ENCODE data around the gene CACNA1S. TPM values are rescaled to one million over a fixed set of nuclear protein-coding genes. Genes with fewer than 3 reads are reported as not detected.

The CACNA1S gene
- polyA plus RNA-seq, 1 donor = 56.1 TPM

- no peak for DNase-seq (ENCODE audit: low read depth)
Observed at GRCh38 chr1:201014816-201015200, 97.4 kb downstream of the CACNA1S start.

GRCh38 chr1:201013991-201014815 is 98.0 kb downstream of the CACNA1S start:
- DNase-seq (ENCODE audit: low read depth) = no peak

GRCh38 chr1:201013031-201013485 is 99.2 kb downstream of the CACNA1S start:
- DNase-seq (ENCODE audit: low read depth) = no peak

GRCh38 chr1:201011616-201012015 is 100.6 kb downstream of the CACNA1S start:
- no peak for DNase-seq (ENCODE audit: low read depth)

- no peak for DNase-seq (ENCODE audit: low read depth)
Observed at GRCh38 chr1:201009962-201010645, 102.1 kb downstream of the CACNA1S start.

- no peak for DNase-seq (ENCODE audit: low read depth)
Observed at GRCh38 chr1:201008666-201009360, 103.4 kb downstream of the CACNA1S start.

GRCh38 chr1:201007481-201007880 is 104.7 kb downstream of the CACNA1S start:
- DNase-seq (ENCODE audit: low read depth) = no peak

- no peak for DNase-seq (ENCODE audit: low read depth)
Observed at GRCh38 chr1:201006450-201006849, 105.8 kb downstream of the CACNA1S start.

GRCh38 chr1:201004732-201005131 is 107.5 kb downstream of the CACNA1S start:
- DNase-seq (ENCODE audit: low read depth) = no peak

GRCh38 chr1:201004154-201004553 is 108.1 kb downstream of the CACNA1S start:
- DNase-seq (ENCODE audit: low read depth) = no peak

- DNase-seq (ENCODE audit: low read depth) = no peak
Observed at GRCh38 chr1:201002510-201002909, 109.7 kb downstream of the CACNA1S start.

GRCh38 chr1:201001962-201002361 is 110.3 kb downstream of the CACNA1S start:
- DNase-seq (ENCODE audit: low read depth) = no peak

GRCh38 chr1:201000391-201000790 is 111.8 kb downstream of the CACNA1S start:
- DNase-seq (ENCODE audit: low read depth) = no peak

- DNase-seq (ENCODE audit: low read depth) = no peak
Observed at GRCh38 chr1:200999667-201000066, 112.6 kb downstream of the CACNA1S start.

GRCh38 chr1:200998323-200998722 is 113.9 kb downstream of the CACNA1S start:
- no peak for DNase-seq (ENCODE audit: low read depth)

- DNase-seq (ENCODE audit: low read depth) = no peak
Observed at GRCh38 chr1:200992382-200993048, 119.7 kb downstream of the CACNA1S start.

GRCh38 chr1:200991097-200991614 is 121.1 kb downstream of the CACNA1S start:
- peak; percentile 13 for DNase-seq (ENCODE audit: low read depth)

- DNase-seq (ENCODE audit: low read depth) = no peak
Observed at GRCh38 chr1:200990114-200990513, 122.1 kb downstream of the CACNA1S start.

All from forelimb muscle (tissue), 1 donor.